HPDE6-E6E7 (cell line): ENCODE data around the gene FBXL5.
"Not testable (repeated sequence)": the region's sequence is repeated elsewhere in the genome, so short reads cannot be mapped to it uniquely, and the experiment has no call there.

Experiments
- DNase-seq: peaks from one replicate; pipeline ENCODE4 v3.0.0; 2011; ENCODE audit warnings: missing footprints; ENCODE audit errors: extremely low spot score

FBXL5 gene

GRCh38 chr4:15652191-15652590 lies 3.0 kb downstream of the FBXL5 start:
- no peak for DNase-seq

GRCh38 chr4:15651676-15652075 lies 3.5 kb downstream of the FBXL5 start:
- no peak for DNase-seq

GRCh38 chr4:15649914-15650545 lies 5.1 kb downstream of the FBXL5 start:
- DNase-seq = peak; percentile 33

GRCh38 chr4:15648600-15648999 lies 6.6 kb downstream of the FBXL5 start:
- DNase-seq = no peak

GRCh38 chr4:15638418-15638817 lies 16.7 kb downstream of the FBXL5 start:
- no peak for DNase-seq

GRCh38 chr4:15636818-15637217 lies 18.3 kb downstream of the FBXL5 start:
- no peak for DNase-seq

- not testable (repeated sequence) for DNase-seq
Observed at GRCh38 chr4:15617407-15617806, 37.8 kb downstream of the FBXL5 start.

- not testable (repeated sequence) for DNase-seq
Observed at GRCh38 chr4:15614891-15615290, 40.3 kb downstream of the FBXL5 start.

- no peak for DNase-seq
Observed at GRCh38 chr4:15612136-15612535, 43.0 kb downstream of the FBXL5 start.

GRCh38 chr4:15610855-15611254 lies 44.3 kb downstream of the FBXL5 start:
- DNase-seq = no peak

- no peak for DNase-seq
Observed at GRCh38 chr4:15605537-15605936, 49.6 kb downstream of the FBXL5 start.

GRCh38 chr4:15601862-15602261 lies 53.3 kb downstream of the FBXL5 start:
- no peak for DNase-seq

GRCh38 chr4:15600176-15600575 lies 55.0 kb downstream of the FBXL5 start:
- no peak for DNase-seq

- no peak for DNase-seq
Observed at GRCh38 chr4:15598644-15599043, 56.5 kb downstream of the FBXL5 start.

GRCh38 chr4:15592799-15593198 lies 62.4 kb downstream of the FBXL5 start:
- no peak for DNase-seq

GRCh38 chr4:15587649-15588048 lies 67.5 kb downstream of the FBXL5 start:
- no peak for DNase-seq

GRCh38 chr4:15586066-15586465 lies 69.1 kb downstream of the FBXL5 start:
- no peak for DNase-seq

GRCh38 chr4:15585331-15585730 lies 69.8 kb downstream of the FBXL5 start:
- no peak for DNase-seq

GRCh38 chr4:15584785-15585184 lies 70.4 kb downstream of the FBXL5 start:
- no peak for DNase-seq

- DNase-seq = no peak
Observed at GRCh38 chr4:15577508-15577907, 77.6 kb downstream of the FBXL5 start.

GRCh38 chr4:15575966-15576365 lies 79.2 kb downstream of the FBXL5 start:
- no peak for DNase-seq

- DNase-seq = no peak
Observed at GRCh38 chr4:15569746-15570145, 85.4 kb downstream of the FBXL5 start.

- no peak for DNase-seq
Observed at GRCh38 chr4:15568821-15569220, 86.3 kb downstream of the FBXL5 start.

GRCh38 chr4:15563871-15564270 lies 91.3 kb downstream of the FBXL5 start:
- no peak for DNase-seq
